LNCAP (cell line): ENCODE data around the gene RPP40.
A peak's percentile ranks its signal among the peaks of the same experiment; 100 is the strongest.

Experiments used
- TF ChIP-seq, protein P1 (sequence below): fragments of 450-650 bp; IDR thresholded peaks from 2 replicates; pipeline ENCODE4 v1.5.1; 2017; ENCODE audit warnings: mild to moderate bottlenecking

The RPP40 gene

DNA sequence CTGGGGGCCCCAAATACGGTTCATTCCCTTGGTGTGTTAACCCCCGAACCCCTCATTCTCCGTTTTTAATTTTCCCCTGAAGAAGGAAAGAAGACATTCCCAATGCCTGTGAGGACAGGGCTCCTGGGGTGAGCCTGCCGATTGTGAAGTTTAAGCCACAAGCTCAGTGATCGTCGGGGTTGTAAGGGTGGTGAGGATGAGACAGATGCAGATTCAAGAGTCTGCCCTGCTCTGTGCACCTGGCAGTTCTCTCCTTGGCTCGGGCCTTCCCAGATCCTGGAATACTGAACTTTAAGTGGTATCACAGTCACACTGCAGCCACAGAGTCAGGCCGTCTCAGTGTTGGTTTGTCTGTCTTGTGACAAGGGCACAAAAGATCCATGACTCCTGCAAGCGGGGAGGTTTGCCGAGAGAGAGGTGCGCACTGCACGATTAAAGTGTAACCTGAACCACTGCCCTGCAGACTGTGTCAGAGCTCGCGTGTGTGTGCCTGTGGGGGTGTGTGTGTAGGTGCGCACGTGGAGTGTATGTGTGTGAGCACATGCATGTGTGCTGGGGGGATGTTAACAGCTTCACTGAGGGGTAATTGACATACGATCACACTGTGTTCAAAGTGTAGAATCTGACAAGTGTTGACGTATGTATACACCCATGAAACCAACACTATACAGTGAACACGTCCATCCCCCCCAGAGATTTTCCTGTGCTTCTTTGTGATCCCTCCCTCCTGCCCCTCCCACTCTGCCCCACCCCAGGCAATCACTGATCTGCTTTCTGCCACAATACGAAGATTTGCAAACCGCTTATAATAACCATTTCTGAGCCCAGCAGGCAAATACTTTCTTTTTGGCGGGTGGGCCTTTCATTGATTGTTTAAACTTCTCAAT lies 38.9 kb downstream of the RPP40 start:
- TF ChIP-seq, protein P1, sequence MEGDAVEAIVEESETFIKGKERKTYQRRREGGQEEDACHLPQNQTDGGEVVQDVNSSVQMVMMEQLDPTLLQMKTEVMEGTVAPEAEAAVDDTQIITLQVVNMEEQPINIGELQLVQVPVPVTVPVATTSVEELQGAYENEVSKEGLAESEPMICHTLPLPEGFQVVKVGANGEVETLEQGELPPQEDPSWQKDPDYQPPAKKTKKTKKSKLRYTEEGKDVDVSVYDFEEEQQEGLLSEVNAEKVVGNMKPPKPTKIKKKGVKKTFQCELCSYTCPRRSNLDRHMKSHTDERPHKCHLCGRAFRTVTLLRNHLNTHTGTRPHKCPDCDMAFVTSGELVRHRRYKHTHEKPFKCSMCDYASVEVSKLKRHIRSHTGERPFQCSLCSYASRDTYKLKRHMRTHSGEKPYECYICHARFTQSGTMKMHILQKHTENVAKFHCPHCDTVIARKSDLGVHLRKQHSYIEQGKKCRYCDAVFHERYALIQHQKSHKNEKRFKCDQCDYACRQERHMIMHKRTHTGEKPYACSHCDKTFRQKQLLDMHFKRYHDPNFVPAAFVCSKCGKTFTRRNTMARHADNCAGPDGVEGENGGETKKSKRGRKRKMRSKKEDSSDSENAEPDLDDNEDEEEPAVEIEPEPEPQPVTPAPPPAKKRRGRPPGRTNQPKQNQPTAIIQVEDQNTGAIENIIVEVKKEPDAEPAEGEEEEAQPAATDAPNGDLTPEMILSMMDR = no peak

DNA sequence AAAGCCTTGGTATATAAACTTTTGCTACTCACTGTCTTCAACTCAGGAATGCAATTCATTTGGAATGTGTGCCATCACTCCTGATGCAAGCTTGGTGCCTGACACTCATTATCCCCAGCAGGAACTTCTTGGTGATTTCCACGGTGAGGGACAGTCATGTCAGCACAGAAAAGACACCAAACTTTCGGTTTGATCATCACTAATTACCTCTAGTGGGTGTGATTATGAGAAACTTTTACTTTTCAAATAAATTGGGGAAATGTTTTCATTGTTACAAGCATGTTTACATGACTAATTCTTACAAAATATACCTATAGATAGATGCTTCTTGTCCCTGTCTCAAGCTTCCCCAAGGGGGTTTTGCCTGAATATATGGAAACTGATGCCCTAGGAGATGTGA lies 40.9 kb downstream of the RPP40 start:
- TF ChIP-seq, protein P1 = no peak

DNA sequence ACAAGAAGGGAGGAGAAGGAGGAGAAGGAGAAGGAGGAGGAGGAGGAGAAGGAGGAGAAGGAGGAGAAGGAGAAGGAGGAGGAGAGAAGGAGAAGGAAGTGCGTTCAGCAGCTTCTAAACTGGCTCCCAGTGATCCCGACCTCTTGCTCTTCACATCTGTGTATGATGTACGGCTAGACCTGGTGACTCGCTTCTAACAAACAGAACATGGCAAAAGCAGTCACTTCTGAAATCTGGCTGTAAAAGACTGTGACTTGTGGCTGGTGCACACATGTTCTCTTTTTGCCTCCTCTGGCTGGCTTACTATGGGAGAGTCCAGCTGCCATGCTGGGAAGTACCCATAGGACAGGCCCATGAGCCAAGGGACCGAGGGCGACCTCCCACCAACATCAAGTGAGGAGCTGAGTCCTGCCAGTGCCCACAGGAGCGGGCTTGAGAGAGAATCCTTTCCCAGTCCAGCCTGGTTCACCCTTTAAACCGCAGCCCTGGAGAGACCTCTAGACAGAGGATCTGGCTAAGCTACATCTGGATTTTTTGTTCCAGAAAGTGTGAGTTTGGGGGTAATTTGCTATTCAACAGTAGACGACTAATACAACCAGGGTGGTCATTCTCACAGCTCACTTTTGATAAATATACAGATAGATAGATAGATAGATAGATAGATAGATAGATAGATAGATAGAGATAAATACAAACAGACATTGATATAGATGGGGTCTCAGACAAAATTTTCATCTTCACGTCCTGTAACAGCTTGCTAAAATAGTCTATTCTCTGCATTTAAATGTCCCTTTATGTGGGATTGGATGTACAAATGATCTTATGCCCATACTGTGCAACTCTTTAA lies 42.3 kb downstream of the RPP40 start:
- TF ChIP-seq, protein P1 = no peak

DNA sequence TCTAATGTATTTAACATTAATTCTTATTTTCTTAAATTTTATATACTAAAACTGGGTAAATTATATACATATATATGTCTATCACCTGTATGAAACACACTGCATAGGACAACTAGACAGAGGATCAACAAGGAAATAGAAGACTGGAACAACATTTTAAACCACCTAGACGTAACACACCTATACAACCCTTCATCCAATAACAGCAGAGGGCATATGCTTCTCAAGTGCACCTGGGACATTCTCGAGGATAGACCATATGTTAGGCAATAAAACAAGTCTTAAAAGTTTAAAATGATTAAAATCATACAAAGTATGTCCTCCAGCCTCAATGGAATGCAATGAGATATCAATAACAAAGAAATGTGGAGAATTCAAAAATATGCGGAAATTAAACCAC lies 45.2 kb downstream of the RPP40 start:
- TF ChIP-seq, protein P1 = no peak

DNA sequence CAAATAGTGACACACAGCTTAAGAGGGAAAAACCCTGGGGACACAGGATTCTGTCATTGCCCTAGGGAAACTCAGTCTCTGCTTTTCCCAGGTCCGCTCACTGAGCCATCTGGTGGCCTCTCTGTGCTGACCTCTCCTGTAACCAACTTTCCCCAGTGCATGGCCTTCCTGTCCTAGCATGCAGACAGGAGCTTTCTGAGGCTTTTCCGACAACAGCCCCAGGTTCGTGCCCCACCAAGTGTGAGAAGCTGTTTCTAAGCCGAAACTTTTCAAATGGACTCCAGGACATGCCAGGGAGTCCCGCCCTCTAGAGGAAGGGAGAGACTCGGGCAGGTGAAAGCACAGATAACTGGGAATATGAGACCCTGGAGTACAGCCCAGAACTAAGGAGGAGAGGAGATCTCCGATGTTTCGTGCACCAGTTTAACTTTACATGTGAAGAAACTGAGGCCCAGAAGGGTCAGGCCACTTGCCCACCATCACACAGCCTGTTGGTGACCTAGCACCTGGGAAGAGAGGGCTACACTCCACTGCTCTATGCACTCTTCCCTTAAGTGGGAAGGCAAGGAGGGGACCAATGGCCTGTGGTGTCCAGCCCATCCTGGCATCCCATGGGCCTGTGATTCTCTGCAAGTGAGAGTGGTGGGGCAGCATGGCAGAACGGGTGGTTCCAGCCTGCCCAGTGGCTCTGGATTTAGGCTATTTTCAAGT lies 46.2 kb downstream of the RPP40 start:
- TF ChIP-seq, protein P1 = peak; percentile 40

DNA sequence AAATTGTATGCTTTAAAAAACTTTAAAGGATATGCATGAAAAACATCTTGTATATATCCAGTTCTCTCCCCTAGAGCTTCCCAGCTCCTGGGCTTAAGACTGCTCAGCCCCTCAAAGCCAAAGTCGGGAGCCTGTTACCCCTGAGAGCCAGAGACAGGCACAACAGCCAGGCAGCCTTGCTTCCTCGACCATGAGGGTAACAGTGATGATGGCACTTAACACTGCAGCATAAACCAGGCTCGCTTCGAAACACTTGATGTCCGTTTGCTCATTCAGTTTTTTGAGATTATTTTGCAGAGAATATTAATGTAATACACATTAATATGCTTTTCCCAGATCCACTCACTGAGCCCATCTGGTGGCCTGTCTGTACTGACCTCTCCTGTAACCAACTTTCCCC lies 47.2 kb downstream of the RPP40 start:
- TF ChIP-seq, protein P1 = no peak

DNA sequence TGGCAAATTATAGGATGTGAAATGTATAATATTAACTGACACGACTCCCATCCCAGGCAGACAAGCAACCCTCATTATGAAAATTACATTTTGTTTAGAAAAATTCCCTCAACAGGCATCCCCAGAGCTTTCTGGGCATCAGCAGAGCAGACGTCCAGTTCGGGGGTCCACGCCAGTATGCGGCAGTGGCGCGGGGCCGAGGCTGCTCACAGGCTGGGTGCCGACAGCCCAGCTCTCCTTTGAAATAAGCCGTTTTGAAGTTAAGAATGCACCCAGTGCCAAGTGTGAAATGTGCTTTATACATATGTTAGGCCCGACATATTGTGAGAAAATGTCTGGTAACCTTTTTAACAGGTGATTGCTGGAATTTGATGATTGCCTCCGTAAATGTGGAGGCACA lies 50.4 kb downstream of the RPP40 start:
- TF ChIP-seq, protein P1 = no peak
